ENCODE results near the gene FTO.

FTO gene

DNA sequence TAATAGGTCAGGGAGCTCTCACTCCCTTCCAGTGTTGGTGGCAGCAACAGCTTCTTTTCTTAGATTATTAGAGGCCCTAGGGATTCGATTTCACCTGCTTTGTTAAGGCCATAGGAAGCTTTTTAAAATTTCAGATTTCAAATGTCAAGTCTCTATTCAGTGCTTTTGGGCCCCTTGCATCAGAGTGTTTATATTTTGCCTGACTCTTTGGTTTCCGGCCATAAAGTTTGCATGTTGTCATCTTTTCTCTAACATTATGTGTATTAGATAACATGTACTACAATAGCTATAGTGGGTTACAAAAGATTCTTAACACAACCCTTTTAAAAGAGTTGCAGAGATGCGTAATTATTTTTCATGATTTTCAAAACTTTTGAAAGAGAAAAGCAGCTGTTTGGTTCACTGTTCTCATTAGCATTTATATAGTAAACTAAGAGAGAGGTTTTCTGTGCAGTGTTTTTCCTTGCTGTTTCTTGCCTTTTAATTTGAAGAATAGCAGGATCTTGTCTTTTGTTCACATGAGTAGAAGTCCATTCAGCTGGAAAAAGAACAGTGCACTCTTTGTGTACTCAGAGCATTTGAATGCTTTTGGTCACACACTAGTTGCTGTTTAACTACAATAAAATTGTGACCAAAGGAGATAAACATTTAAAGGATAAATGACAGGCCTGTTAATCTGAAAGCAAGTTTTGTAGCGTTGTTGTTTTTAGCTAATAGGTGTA is 52.5 kb downstream of the FTO start:
- DNase-seq: no peak

- DNase-seq: no peak
These were observed 54.1 kb downstream of the FTO start for GRCh38 chr16:53757971-53758609.

- DNase-seq: no peak
These were observed 58.2 kb downstream of the FTO start for GRCh38 chr16:53761962-53762703.

- no peak for DNase-seq
These were observed 62.5 kb downstream of the FTO start for GRCh38 chr16:53766304-53767016.

DNA sequence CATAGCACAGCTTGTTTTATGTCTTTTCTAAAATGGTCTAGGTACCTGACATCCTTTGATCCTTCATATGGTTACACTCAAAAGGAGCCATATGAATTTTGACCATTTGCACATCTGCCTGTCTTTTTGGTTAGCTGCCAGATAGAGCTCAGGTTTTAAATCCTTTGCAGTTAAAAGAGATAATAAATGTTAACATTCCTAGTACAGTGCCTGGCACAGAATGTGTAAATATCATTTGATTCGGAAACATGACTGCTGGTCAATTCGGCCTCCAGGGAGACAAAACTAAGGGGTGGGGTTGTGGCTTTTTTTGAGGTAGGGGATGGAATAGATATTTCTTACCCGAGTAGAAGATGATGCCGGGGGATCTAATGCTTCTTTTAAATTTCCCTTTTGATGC is 64.2 kb downstream of the FTO start:
- no peak for DNase-seq

DNA sequence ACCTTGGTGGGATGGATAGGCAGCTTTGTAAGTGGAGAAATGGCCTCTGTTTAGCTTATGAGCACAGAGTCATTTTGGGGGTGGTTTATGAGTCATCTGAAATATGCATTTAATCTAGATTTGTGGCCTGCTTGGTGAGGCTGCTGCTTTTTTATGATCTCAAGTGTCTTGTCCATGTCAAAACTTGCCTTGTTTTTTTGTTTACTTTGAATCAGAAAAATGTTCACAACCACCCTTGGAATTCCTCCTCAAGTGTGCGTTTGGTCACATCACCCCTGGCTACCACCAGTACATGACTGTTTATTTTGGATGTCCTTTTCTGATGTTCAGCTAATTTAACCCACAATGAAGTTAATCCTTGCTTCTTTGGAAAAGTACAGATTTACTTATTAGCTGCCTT is 64.6 kb downstream of the FTO start:
- DNase-seq: no peak

- no peak for DNase-seq
These were observed 65.2 kb downstream of the FTO start for GRCh38 chr16:53769185-53769584.

DNA sequence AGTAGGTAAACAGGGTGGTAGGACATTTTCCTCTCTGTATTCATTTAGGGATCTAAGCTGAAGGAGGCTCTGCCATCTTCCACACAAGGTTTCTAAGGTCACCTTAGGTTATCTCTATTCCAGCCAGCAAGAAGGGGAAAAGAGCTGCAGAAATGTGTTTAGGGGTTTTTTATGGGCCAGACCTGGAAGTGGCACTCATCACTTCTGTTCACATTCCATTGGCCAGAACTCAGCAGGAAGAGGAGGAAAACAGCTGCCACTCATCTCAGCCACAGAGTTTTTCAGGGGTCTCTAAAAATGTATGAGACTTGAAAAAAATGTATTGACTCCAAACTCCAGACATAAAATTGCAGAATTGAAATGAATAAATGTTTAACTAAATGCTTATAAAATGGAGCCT is 65.8 kb downstream of the FTO start:
- DNase-seq: no peak

DNA sequence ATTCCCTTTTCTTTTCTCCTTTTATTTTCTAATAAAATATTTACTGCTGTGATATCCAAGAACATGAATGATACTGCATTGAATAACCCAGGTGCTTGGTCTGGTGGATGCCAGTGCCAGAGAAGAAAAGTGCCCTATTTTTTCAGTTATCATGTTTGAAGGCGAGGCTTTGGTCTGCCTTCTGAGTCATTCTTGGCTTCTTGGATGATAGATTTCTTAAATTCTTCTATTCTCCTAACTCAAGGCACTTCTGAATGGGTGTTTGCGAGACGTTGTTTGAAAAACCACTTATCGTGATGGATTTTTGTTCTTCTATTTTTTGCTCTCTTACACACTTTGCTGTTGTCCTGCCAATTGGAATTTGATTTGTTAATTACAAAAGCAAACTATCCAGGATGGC is 66.7 kb downstream of the FTO start:
- DNase-seq: no peak

GRCh38 chr16:53771655-53772497 is 67.9 kb downstream of the FTO start:
- DNase-seq: no peak

DNA sequence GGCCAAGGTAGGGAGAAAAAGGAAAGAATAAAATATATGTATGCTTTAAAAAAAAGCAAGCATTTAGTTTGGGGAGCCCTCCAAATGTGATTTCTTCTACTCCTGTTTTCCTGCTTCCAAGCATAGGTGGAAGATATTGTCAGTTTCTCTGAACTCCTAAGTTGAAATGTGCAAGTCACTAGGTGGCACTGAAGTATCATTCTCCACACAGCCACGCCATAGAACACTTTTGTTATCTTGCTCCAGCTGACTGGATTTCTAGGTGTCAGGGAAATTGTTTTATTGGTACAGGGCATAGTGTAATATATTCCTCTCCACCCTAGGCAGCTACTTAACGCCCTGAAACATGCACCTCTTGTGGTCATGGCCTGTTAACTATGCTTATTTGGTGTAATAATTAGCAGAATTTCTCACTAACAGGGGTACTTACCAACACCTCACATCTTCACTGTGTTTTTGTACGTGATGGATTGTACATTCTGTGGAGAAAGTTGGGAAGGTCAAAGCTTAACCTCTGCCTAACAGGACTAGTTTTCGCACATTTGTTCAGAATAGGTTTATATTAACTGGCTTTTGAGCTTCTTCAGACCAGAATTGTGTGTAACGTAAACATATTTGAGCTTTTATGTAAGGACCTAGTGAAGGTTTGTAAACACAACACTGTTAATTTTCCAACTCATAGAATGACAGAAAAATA is 69.3 kb downstream of the FTO start:
- DNase-seq: peak; percentile 39

GRCh38 chr16:53773881-53774280 is 69.9 kb downstream of the FTO start:
- DNase-seq: no peak

DNA sequence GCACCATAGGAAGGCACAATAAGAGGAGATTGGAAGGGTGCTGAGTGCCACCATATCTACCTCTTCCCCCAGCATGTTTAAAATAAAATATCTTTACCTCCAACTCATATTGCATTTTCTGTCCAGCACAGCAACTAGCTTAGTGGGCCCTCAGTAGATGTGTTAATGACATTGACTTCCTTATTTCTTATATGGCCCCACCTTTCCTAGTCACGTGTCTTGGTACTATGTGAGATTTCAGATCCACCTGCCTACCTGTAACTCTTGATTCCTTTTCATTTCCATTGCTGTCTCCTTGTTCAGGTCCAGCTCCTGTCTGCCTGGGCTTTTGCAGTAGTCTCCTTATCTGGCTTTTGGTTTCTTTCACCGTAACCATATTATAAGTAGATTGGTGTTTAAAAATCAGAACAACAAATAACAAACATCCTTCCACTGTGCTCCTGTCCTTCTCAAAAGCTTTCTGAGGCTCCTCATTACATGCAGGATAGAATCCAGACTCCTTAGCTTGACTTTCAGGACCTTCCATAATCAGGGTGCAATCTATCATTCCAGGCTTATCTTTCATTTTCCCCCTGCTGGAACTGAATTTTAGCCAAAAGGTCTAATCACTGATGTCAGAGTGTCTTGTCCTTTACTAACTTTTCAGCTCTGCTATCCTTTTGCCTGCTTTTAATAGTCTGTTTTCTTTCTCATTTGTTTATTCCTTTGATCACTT is 71.3 kb downstream of the FTO start:
- DNase-seq: no peak

- DNase-seq: peak; percentile 42
These were observed 72.0 kb downstream of the FTO start for GRCh38 chr16:53775821-53776431.

- no peak for DNase-seq
These were observed 75.2 kb downstream of the FTO start for GRCh38 chr16:53779186-53779585.

- no peak for DNase-seq
These were observed 76.1 kb downstream of the FTO start for GRCh38 chr16:53780051-53780450.

DNA sequence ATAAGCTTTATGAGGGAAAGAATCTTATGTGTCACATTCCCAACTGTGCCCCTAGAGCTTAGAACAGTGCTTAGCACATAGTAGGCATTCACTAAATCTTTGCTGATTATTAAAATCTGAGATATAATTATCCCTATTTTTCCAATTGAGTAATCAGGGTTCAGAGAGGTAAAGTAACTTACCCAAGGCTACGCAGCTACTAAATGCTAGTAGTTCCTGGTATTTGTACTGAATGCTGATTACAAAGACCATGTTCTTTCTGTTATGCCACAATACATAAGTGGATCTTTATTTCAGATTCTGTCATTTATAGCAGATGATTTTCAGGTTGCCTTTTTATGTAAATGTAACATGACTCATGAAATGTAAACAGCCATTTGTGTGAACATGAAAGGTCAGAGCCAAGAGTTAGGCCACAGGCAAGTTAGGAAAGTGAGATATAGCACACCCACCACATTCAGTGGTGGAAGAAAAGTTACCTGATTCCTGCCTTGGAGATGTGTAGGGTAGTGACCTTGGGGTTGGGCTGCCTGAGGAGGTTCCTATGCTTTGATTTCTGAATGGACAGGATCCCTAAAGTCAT is 77.2 kb downstream of the FTO start:
- DNase-seq: no peak

GRCh38 chr16:53782148-53782547 is 78.2 kb downstream of the FTO start:
- no peak for DNase-seq

DNA sequence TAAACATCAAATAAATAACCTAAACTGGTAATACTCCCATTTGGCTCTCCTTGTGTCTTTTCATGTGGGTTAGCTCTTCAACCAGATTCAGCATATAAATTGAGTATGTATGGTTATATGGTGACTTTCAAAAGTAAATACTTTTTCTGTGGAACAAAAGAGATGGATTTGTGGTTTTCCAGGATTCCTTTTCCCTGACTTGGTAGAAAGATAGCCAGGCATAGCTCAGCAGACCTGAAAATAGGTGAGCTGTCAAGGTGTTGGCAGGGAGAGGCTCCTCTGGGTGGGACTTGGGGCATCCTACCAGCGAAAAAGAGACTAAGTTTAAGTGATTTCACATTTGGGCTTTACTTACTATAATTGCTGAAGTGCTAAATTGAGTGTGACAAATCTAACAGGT is 80.3 kb downstream of the FTO start:
- no peak for DNase-seq

- peak; percentile 43 for DNase-seq
These were observed 81.1 kb downstream of the FTO start for GRCh38 chr16:53785044-53785443.
